HFFc6 (cell line): ENCODE measurements around the gene ZNF430. TPM values are rescaled to one million over a fixed set of nuclear protein-coding genes. Genes with fewer than 3 reads are reported as not detected.

Source experiments
- DNase-seq: peaks from one replicate; pipeline ENCODE4 v3.0.0-alpha.2; 2018
- H3K27ac Mint-ChIP-seq: 2 replicates; pipeline ENCODE4 v1.8.0; 2020; ENCODE audit warnings: mild to moderate bottlenecking, mixed read lengths
- H3K27me3 Mint-ChIP-seq: 2 replicates; pipeline ENCODE4 v1.8.0; 2021; ENCODE audit warnings: mild to moderate bottlenecking, moderate library complexity, mixed read lengths; ENCODE audit not compliant: insufficient read depth
- H3K36me3 Mint-ChIP-seq: 2 replicates; pipeline ENCODE4 v1.8.0; 2021; ENCODE audit warnings: low read depth, mixed read lengths
- H3K4me1 Mint-ChIP-seq: 2 replicates; pipeline ENCODE4 v1.8.0; 2020; ENCODE audit warnings: low read depth, mixed read lengths
- H3K4me3 Mint-ChIP-seq: 2 replicates; pipeline ENCODE4 v1.8.0; 2020; ENCODE audit warnings: mild to moderate bottlenecking, moderate library complexity, mixed read lengths
- H3K9me3 Mint-ChIP-seq: 2 replicates; pipeline ENCODE4 v1.8.0; 2020; ENCODE audit warnings: mild to moderate bottlenecking, mixed read lengths
- CTCF ChIP-seq: fragments of 200-600 bp; sonication (generic); IDR thresholded peaks from 2 replicates; pipeline ENCODE4 v1.5.0; 2021; ENCODE audit warnings: antibody characterized with exemption, mild to moderate bottlenecking
- total RNA-seq, 6 experiments: library from RNA; stranded (reverse); fragmentation: NEBNext Ultra II Directional; extraction: Animal tissue kit (Norgen Biotek cat#: 25700); gene quantifications; 2 replicates in 1 of 6; 3 replicates in 5 of 6; pipeline ENCODE4 v1.2.3, GENCODE V29; 2021

Gene ZNF430
- total RNA-seq, 6 experiments from 2014 or later, result 5.4 to 9.2 (median 7.1) TPM

- TF ChIP-seq CTCF, result no peak
- Mint-ChIP-seq H3K9me3 (no peaks in the 10 kb centered on the region), H3K4me3 (no peak overlapping the region), H3K4me1 (peaks cover 17% of the 10 kb centered on the region), H3K36me3 (peaks cover 62% of the 10 kb centered on the region), H3K27ac (no peak overlapping the region), H3K27me3 (no peaks in the 10 kb centered on the region; the same call in 1 of the 2 replicates)
- DNase-seq, result no peak
Measured at GRCh38 chr19:21028969-21029268, 8.5 kb downstream of the ZNF430 start.

- TF ChIP-seq CTCF, result no peak
- Mint-ChIP-seq H3K27ac (no peak overlapping the region), H3K27me3 (no peaks in the 10 kb centered on the region), H3K4me3 (no peak overlapping the region), H3K4me1 (no peaks in the 10 kb centered on the region), H3K9me3 (peaks cover 46% of the 10 kb centered on the region), H3K36me3 (peaks cover 72% of the 10 kb centered on the region)
- DNase-seq, result no peak
Measured at GRCh38 chr19:21045028-21045427, 24.6 kb downstream of the ZNF430 start.

DNA sequence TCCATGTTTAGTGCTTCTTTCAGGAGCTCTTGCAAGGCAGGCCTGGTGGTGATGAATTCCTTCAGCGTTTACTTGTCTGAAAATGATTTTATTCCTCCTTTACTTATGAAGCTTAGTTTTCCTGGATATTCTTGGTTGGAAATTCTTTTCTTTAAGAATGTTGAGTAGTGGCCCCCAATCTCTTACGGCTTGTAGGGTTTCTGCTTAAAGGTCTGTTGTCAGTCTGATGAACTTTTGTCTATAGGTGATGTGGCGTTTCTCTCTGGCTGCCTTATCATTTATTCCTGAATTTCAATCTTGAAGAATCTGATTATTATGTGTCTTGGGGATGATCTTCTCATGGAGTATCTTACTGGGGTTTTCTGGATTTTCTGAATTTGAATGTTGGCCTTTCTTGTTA is 26.0 kb downstream of the ZNF430 start:
- DNase-seq, result no peak
- H3K4me1 Mint-ChIP-seq, result no peaks in the 10 kb centered on the region
- H3K27me3 Mint-ChIP-seq, result no peaks in the 10 kb centered on the region
- peaks cover 46% of the 10 kb centered on the region for H3K9me3 Mint-ChIP-seq
- no peak for TF ChIP-seq CTCF
- H3K27ac Mint-ChIP-seq, result no peak overlapping the region
- peaks cover 62% of the 10 kb centered on the region for H3K36me3 Mint-ChIP-seq
- no peak overlapping the region for H3K4me3 Mint-ChIP-seq

DNA sequence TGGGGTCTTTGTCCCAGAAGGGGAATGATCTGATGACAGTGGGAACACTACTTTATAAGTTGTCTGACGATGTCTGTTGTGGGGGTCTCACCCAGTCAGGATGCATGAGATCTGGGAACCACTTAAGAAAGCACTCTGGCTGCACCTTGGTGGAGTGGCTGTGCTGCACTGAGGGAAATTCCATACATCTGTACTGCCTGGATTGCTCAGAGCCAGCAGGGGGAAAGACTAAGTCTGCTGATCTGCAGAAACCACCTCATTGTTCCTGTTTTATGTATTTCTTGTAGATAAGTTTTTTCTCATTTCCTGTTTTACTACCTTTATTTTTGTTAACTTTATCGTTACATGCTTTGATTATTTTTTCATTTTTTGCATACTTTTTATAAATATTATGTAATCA is 27.3 kb downstream of the ZNF430 start:
- no peak for DNase-seq
- no peak overlapping the region for H3K4me3 Mint-ChIP-seq
- no peaks in the 10 kb centered on the region for H3K4me1 Mint-ChIP-seq
- no peak for TF ChIP-seq CTCF
- H3K27ac Mint-ChIP-seq, result no peak overlapping the region
- peaks cover 66% of the 10 kb centered on the region for H3K36me3 Mint-ChIP-seq
- H3K27me3 Mint-ChIP-seq, result no peaks in the 10 kb centered on the region
- peaks cover 46% of the 10 kb centered on the region for H3K9me3 Mint-ChIP-seq

DNA sequence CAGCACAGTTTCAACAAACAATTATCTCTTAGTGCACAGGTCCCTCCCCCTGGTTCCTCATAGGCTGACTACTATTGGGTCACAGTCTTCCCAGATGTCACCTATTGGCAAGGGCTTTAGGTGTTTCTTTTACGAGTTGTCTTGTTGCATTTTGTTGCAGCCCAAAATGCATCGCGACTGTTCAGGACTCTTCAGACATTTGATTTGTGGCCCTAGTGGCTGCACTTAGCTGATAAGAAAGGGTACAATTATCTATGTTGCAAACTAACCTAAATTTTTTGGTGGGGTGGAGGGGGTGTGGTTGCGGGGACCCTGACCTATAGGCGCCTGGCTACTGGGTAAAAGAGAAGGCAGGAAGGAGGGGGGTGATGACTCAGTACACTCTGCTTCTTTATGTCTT is 32.4 kb downstream of the ZNF430 start:
- Mint-ChIP-seq H3K4me3 (no peak overlapping the region), H3K4me1 (no peaks in the 10 kb centered on the region), H3K36me3 (peaks cover 59% of the 10 kb centered on the region), H3K27ac (no peak overlapping the region), H3K9me3 (peaks cover 31% of the 10 kb centered on the region), H3K27me3 (no peaks in the 10 kb centered on the region)
- TF ChIP-seq CTCF, result no peak
- DNase-seq, result no peak

- Mint-ChIP-seq H3K27me3 (no peaks in the 10 kb centered on the region), H3K4me1 (no peaks in the 10 kb centered on the region), H3K27ac (no peak overlapping the region), H3K9me3 (peaks cover 6% of the 10 kb centered on the region), H3K36me3 (peaks cover 39% of the 10 kb centered on the region), H3K4me3 (no peak overlapping the region)
- TF ChIP-seq CTCF, result no peak
- no peak for DNase-seq
Measured at GRCh38 chr19:21065336-21065735, 44.9 kb downstream of the ZNF430 start.
